HS-27A (cell line): ENCODE results near the gene NDFIP2.

Experiments
- DNase-seq: peaks from one replicate; pipeline ENCODE4 v3.0.0-alpha.2; 2012; ENCODE audit warnings: low read depth, missing footprints

Gene NDFIP2, protein sequence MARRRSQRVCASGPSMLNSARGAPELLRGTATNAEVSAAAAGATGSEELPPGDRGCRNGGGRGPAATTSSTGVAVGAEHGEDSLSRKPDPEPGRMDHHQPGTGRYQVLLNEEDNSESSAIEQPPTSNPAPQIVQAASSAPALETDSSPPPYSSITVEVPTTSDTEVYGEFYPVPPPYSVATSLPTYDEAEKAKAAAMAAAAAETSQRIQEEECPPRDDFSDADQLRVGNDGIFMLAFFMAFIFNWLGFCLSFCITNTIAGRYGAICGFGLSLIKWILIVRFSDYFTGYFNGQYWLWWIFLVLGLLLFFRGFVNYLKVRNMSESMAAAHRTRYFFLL

DNA sequence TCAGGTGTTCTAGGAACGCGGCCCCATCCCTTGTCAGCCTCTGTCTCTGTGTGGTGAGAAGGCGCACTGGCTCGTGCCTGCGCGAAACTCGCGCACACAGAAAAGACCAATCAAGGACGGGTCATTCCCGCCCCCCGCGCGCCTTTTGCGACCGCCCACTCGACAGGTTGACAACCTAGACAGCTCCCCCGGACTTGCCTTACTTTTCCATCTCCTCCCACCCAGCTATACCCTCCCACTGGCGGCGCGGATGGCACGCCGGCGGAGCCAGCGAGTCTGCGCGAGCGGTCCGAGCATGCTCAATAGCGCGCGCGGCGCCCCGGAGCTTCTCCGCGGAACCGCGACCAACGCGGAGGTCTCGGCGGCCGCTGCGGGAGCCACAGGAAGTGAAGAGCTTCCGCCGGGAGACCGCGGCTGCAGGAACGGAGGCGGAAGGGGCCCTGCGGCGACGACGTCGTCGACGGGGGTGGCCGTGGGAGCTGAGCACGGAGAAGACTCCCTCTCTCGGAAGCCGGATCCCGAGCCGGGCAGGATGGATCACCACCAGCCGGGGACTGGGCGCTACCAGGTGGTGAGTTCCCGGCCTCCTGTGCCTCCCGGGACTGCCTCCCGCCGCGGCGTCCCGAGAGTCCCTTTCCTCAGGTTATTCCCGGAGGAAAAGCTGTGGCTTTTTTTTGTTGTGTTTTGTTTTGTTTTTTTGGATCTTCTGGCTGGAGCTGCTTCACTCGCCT lies at the start of gene NDFIP2:
Gene NDFIP2 (plus strand): TSS at position 202 of the 731 bp plus-strand sequence. CDS start 49 bp downstream, at position 251.
- DNase-seq: no peak

GRCh38 chr13:79432086-79432485 lies 48.9 kb upstream of the NDFIP2 start:
- DNase-seq: no peak

- no peak for DNase-seq
Observed at GRCh38 chr13:79432992-79433391, 48.0 kb upstream of the NDFIP2 start.

GRCh38 chr13:79434556-79434955 lies 46.4 kb upstream of the NDFIP2 start:
- no peak for DNase-seq

DNA sequence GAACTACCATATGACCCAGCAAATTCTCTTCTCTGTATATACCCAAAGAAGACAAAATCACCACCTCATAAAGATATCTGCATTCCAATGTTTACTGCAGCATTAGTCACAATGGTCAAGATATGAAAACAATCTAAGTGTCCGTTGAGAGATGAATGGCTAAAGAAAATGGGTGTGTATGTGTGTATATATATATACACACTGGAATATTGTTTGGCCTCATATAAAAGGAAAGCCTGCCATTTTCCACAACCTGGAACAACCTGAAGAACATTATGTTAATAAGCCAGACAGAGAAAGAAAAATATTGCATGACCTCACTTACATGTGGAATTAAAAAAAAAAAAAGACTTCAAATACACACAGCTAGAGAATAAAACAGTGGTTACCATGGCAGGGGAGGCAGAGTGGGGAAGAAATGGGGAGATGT lies 45.4 kb upstream of the NDFIP2 start:
- no peak for DNase-seq

DNA sequence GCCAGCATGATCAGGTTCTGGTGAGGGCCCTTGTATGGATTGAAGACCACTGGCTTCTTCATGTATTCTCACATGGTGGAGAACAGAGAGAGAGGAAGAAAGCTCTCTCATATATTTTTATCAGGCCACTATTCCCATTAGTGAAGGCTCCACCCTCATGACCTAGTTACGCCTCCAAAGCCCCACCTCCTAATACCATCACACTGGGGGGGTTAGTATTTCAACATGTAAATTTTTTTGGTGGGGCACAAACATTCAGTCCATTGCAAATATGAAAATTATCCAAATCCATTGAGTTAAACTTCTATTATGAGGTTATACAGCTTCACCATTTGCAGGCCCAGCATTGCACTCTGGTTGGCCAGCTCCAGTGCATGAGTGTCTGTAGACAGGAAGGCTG lies 41.7 kb upstream of the NDFIP2 start:
- DNase-seq: no peak

DNA sequence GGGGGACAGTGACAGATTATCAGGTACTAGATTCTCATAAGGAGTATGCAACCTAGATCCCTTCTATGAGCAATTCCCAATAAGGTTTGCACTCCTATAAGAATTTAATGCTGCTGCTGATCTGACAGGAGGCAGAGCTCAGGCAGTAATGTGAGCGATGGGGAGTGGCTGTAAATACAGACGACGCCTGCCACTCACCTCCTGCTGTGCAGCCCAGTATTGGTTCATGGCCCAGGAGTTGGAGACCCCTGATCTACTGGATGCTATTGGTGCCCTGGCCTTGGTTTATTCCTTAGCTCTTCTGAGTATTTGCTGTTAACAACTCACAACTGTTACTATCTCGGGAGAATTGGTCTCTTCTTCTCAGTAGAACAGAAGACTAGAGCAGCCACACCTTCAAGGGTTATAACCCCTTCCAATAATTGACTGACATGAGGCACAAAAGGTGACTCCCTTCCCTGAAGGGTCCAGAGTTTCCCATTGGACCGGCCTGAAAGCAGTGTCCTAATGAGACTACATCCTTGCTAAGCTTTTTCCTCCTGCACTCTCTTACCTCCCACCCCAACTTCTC lies 39.9 kb upstream of the NDFIP2 start:
- DNase-seq: no peak

- DNase-seq: no peak
Observed at GRCh38 chr13:79442221-79442620, 38.7 kb upstream of the NDFIP2 start.

DNA sequence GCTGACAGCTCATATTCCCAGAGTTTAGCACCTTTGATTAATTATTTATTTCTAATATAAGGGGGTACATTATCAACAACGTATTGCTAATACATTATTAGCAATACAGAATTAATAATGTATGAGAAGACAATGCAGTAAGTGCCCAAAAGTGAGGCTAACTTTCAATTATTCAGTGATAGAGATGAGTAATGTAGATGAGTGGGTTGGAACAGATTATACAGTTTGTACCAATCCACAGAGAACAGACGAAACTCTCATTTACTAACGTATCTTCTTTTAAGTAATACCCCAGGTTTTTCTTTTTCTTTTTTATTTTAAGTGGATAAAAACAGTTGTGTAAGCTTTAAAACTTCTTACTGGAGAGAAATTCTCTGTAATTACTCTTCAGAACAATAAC lies 38.2 kb upstream of the NDFIP2 start:
- DNase-seq: no peak

GRCh38 chr13:79445968-79446645 lies 34.8 kb upstream of the NDFIP2 start:
- DNase-seq: no peak

DNA sequence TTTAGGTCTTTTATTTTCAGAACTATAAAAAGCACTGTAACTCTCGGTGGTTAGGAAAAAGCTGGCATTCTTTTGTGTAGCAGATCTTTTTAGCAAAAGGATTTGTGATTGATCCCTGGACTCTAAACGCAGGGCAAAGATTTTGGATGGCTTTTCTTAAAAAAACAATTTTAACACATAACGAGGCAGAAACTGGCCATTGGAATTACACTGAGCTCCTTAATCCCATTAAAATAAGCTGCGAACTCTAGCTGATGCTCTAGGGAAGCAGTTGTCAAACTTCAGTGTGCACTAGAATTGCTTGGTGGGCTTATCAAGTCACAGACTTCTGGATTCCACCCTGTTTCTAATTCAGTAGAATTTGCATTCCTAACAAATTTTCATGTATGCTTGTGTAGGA lies 33.8 kb upstream of the NDFIP2 start:
- DNase-seq: no peak

DNA sequence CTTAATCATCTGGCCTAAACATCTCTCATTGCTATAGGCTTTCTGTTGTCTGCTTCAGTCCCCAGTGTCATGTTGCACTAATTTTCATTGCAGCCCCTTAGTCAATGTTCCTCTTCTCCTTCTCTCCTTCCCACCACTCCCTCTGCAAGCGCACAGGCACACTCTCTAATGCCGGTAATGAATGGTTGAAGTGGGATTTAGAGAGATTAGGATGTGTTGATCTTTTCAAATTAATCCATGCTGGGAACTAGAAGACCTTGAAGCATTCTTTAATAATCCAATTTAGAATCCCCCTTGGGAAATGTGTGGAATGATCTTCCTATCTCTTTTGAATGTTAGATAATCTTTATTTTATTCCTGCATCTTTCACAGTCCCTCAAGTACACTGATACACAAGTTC lies 33.2 kb upstream of the NDFIP2 start:
- DNase-seq: no peak

DNA sequence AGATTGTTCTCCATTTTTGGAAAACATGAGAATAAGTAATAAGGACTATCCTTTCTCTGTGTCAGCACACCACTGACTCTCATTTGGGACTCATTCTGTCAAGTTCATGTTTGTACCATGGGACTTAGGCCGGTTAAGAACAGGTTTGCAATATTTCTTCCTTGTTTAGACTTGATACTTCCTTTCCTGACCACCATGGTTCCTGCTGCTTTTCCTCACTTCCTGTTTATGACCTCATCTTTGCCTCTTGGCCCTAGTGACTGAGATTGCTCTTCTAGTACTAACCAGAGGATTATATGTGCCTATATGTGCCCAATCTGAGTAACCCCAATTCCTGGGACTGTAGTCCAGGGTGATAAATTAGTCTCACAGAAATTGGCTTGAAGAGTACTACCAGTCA lies 32.5 kb upstream of the NDFIP2 start:
- DNase-seq: no peak

DNA sequence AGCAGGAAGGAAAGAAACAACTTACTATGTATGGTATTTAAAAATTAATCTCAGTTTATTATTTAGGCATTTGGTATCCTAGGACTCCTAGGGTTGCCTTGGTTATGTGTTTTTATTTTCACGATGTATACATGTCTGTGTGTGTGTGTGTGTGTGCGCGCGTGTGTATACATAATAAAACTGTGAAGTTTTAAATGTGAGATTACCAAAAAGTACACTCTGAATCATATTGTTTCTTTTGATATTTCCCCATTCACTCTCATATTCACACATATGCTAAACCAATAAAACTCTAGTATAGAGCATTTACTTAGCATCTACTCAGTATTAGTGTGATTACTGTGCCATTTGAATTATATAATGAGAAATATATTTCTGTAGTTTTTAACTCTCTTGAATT lies 30.8 kb upstream of the NDFIP2 start:
- no peak for DNase-seq

DNA sequence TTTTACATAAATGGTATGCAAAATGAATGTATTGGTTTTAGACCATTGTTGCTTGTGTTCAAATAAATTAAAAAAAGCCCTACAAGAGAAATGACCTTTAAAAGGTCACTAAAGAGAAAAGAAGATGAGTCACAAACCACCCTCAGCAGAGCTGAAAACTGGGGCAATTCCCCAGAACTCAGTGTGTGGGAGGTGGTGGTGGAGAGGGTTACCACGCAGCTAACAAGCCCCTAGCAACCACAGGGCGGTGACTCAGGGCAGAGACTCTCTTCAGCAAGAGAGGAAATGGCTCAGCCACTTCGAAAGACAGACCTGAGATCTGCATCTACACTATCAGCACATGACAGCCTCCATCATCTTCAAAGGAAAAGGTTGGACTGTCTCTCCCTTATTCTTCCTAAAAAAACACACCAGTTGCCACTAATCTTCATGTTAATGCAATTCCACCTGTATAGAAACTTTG lies 29.4 kb upstream of the NDFIP2 start:
- peak; percentile 53 for DNase-seq

DNA sequence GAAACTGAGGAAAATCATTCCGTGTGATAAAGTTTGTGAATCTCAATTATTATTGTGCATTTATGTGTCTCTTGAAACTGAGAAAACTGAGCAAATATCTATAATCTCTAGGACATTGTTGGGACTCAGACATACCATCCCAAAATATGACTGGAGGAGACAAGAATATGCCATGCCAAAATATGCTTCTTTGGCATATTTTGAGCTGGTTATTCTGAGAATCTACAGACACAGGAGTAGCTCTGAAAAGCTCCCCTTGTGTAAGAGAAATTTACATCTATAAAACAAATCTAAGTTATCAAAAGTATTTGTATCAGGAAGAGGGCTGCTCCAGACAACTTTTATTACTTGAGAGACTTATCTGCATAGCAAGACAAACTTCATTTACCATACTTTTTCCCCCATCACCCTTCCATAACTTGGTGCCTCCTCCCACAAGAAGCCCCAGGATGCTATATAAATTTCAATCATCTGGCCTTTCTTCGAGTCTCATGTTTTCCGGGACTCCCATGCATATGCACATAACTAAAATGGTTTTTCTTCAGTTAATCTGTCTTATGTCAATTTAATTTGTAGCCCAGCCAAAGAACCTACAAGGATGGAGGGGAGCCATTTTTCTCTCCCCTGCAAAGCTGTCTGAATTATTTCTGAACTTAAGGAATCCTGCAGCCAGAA lies 28.6 kb upstream of the NDFIP2 start:
- DNase-seq: no peak

DNA sequence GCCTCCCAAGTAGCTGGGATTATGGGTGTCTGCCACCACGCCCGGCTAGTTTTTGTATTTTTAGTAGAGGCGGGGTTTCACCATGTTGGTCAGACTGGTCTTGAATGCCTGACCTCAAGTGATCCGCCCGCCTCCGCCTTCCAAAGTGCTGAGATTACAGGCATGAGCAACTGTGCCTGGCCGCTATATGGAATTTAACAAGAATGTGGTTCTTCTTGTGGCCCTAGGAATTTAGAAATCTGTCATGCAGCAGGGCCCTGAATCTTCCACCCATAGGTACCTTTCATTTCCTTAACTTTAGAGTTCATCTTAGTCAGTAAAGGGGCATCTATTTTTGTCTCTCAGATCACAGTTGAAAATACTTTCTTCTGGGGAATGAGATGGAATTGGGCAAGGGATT lies 25.6 kb upstream of the NDFIP2 start:
- DNase-seq: peak; percentile 41

DNA sequence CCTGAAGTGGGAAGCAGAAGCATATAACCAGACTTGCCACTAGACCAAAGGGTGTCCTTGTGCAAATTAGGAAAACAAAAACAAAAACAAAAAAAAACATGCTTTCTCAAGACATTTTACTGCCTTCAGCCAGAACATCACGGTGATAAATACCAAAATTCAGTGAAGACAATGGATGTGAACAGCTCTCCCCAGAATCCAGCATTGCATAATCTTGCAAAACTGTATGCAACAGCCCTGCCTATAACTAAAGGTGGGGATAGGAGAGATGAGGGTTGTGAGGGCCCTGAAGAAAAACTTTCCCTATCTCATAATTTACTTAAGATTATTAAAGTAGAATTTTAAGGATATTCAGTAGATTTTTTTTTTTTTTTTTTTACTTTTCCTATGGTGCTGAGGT lies 24.9 kb upstream of the NDFIP2 start:
- DNase-seq: no peak

DNA sequence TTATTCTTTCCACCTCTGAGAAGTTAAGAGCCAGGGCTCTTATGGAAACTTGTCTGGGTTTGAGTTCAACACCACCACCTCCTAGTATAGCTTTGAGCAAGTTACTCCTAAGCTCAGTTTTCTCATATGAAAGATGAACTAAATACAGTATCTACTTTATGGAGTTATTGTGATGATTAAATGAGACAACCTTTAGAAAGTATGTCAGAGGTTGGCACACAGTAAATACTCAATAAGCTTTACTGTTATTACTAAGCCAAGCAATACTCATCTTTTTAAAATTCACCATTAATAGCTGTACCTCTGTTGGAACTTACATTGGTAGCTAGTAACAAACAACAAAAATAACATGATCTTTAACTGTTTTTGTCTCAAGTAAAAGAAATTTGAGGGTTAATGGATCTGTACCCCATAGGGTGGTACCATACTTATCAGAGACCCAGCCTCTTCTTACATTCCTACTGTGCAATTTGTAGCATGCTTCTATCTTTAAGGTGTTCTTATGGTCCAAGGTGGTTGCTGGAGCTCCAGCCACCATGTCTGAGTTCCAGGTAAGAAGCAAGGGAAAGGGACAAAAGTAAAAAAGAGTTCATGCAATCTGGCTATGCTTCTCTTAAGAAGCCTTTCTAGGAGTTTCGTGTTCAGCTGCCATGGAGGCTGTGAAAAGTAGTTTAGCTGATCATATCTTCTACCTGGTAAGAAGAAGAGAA lies 24.1 kb upstream of the NDFIP2 start:
- no peak for DNase-seq

- no peak for DNase-seq
Observed at GRCh38 chr13:79457390-79457789, 23.6 kb upstream of the NDFIP2 start.

GRCh38 chr13:79457948-79458347 lies 23.0 kb upstream of the NDFIP2 start:
- no peak for DNase-seq
